Spinal cord (tissue), 10 donors: ENCODE measurements around the gene COL25A1. TPM values are rescaled to one million over a fixed set of nuclear protein-coding genes. Genes with fewer than 3 reads are reported as not detected.
"Not testable (repeated sequence)": the region's sequence is repeated elsewhere in the genome, so short reads cannot be mapped to it uniquely, and the experiment has no call there.

Experiments used
- DNase-seq, 6 donors: peaks; one replicate each; pipeline versions ENCODE4 v3.0.0 to v3.0.0-alpha.2; 2013 to 2015; ENCODE audit warnings: low spot score in 6 of 6, low read depth in 4 of 6
- H3K27ac ChIP-seq: one replicate; pipeline ENCODE4 v1.5.1; 2013; ENCODE audit warnings: low read depth, low read length, control low read depth
- H3K27me3 ChIP-seq: one replicate; pipeline ENCODE4 v1.6.1; 2013; ENCODE audit warnings: low read length; ENCODE audit not compliant: control insufficient read depth, insufficient read depth
- H3K36me3 ChIP-seq: one replicate; pipeline ENCODE4 v1.6.1; 2013; ENCODE audit warnings: low read length; ENCODE audit not compliant: control insufficient read depth, insufficient read depth
- H3K4me1 ChIP-seq: one replicate; pipeline ENCODE4 v1.6.1; 2013; ENCODE audit warnings: low read length; ENCODE audit not compliant: control insufficient read depth, insufficient read depth
- H3K4me3 ChIP-seq: one replicate; pipeline ENCODE4 v1.5.1; 2013; ENCODE audit warnings: low read depth, low read length, control low read depth
- H3K9me3 ChIP-seq: one replicate; pipeline ENCODE4 v1.6.1; 2013; ENCODE audit warnings: low read length; ENCODE audit not compliant: control insufficient read depth, insufficient read depth
- WGBS: methylation state at CpG from one replicate; pipeline ENCODE4 v1.1.5; 2013; ENCODE audit warnings: missing lambda C conversion rate; ENCODE audit not compliant: insufficient coverage; 5-methylcytosine and 5-hydroxymethylcytosine counted together
- polyA plus RNA-seq, 2 donors: library from polyadenylated mRNA; unstranded; fragments of 120-200 nt; gene quantifications; one replicate each; pipeline ENCODE4 v1.2.1, GENCODE V29; 2013; ENCODE audit not compliant: insufficient read length in 2 of 2
- total RNA-seq, 2 donors: library from RNA; depleted of rRNA in 1 of 2; stranded (reverse); fragments of 120-200 nt in 1 of 2; fragments of >200 nt in 1 of 2; gene quantifications; one replicate each; pipeline versions ENCODE4 v1.2.3 to v1.2.4, GENCODE V29; 2013 to 2014
- donor health status: healthy.

COL25A1 gene
- total and polyA plus RNA-seq, 4 donors = 9.3 to 33.6 (median 13.4) TPM

DNA sequence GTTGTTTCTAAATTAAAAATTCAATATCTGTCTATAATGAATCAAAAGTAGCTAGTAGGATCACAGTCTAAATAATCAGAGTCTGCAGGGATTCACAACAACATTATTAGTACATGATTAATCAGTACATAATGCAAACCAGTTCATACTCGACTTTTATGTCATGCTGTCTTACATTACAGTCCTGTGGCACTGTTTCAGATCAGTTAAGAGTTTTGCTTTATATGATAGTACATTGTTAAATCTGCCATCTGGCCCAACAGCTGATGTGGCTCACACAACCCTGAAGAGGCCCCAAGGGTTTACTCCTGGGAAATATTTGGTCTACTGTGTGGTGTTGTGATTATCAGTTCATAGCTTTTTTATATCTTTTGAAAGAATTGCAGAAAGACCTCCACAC, 292.5 kb downstream of the COL25A1 start:
- H3K4me1 ChIP-seq = no peaks in the 10 kb centered on the region
- H3K27ac ChIP-seq = no peak overlapping the region
- H3K4me3 ChIP-seq = no peak overlapping the region
- peak in 3 of 6 donors; percentile 31 to 88 (median 71) for DNase-seq
- H3K36me3 ChIP-seq = no peaks in the 10 kb centered on the region
- H3K9me3 ChIP-seq = no peaks in the 10 kb centered on the region
- H3K27me3 ChIP-seq = no peaks in the 10 kb centered on the region
- WGBS = no CpG with 5 or more reads among the region's 1 CpG

DNA sequence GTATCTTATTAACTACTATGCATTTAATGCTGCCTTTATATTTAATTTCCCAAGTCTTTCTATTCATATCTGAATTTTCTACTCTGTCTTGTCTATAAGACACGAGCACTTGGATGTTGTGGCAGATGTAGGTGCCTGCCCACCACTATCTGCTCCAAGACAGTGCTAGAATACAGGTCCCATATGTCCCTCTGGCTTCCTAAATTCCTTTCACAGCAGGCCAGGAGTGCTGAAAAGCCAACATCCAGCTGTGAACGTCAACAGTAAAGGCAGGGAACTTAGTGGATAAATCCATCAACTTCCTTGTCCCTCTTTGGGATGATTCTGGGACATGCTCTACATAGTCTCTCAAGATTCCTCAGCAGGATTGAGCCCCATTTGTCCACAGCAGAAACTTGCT, 294.5 kb downstream of the COL25A1 start:
- WGBS = 44% methylated on average over 1 of the region's 2 CpGs
- no peaks in the 10 kb centered on the region for H3K9me3 ChIP-seq
- no peaks in the 10 kb centered on the region for H3K36me3 ChIP-seq
- H3K4me1 ChIP-seq = no peaks in the 10 kb centered on the region
- no peaks in the 10 kb centered on the region for H3K27me3 ChIP-seq
- no peak overlapping the region for H3K4me3 ChIP-seq
- H3K27ac ChIP-seq = no peak overlapping the region
- DNase-seq = no peak

DNA sequence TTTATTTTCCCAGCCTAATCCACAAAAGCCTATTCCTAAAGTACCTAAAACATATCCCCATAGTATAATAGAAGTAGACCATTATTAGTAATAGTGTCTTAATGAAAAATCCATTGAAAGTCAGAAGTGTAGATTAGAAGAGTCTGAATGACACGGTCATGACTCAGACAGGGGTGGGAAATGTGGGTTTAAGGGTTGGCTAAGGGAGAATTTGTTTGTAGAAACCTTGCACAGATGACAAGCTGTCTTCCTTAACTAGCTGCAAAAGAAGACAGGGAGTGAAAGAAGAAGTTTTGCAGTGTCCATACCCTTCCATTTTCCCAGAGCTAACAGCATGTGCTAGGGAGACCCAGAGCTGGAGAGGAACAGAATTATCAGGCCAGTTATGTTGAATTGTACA, 296.9 kb downstream of the COL25A1 start:
- H3K4me3 ChIP-seq = no peak overlapping the region
- 83% methylated on average over 1 of the region's 1 CpG for WGBS
- H3K4me1 ChIP-seq = no peaks in the 10 kb centered on the region
- H3K36me3 ChIP-seq = no peaks in the 10 kb centered on the region
- H3K27ac ChIP-seq = no peak overlapping the region
- no peaks in the 10 kb centered on the region for H3K27me3 ChIP-seq
- H3K9me3 ChIP-seq = no peaks in the 10 kb centered on the region
- no peak for DNase-seq

DNA sequence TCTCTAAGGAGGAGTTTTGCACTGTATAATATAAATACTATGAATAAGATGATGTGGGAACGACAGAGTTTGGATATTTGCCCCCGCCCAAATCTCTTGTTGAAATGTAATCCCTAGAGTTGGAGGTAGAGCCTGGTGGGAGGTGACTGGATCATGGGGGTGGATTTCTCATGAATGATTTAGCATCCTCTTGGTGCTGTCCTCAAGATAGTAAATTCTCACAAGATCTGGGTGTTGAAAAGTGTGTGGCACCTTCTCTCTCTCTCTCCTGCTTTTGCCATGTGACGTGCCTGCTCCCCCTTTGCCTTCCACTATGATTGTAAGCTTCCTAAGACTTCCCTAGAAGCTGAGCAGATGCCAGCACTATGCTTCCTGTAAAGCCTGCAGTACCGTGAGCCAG, 298.0 kb downstream of the COL25A1 start:
- 100% methylated on average over 1 of the region's 4 CpGs for WGBS
- H3K9me3 ChIP-seq = no peaks in the 10 kb centered on the region
- H3K27ac ChIP-seq = no peak overlapping the region
- no peaks in the 10 kb centered on the region for H3K4me1 ChIP-seq
- DNase-seq = no peak
- no peaks in the 10 kb centered on the region for H3K27me3 ChIP-seq
- no peak overlapping the region for H3K4me3 ChIP-seq
- H3K36me3 ChIP-seq = no peaks in the 10 kb centered on the region

DNA sequence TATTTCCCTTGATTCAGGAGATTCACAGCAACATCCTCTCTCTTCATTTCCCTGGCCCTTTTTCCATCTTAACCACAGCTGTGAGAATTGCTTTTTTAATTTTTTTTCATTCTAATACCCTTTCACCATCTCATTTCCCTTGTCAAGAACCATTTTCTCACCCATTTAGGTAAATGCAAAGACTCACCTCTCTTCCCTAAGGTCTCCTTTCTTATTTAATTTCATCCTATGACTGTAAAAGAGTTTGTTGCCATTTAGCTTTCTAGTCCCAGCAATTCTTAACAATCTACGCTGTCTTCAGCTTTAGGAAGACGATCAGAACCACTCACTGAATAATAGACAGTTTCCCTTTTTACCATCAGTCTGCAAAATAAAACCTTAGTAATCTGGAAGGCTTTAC, 298.5 kb downstream of the COL25A1 start:
- peak in 1 of 6 donors; percentile 65 for DNase-seq
- H3K4me3 ChIP-seq = no peak overlapping the region
- H3K36me3 ChIP-seq = no peaks in the 10 kb centered on the region
- H3K27me3 ChIP-seq = no peaks in the 10 kb centered on the region
- H3K4me1 ChIP-seq = no peaks in the 10 kb centered on the region
- no peak overlapping the region for H3K27ac ChIP-seq
- WGBS = no CpG with 5 or more reads among the region's 2 CpGs
- no peaks in the 10 kb centered on the region for H3K9me3 ChIP-seq

DNA sequence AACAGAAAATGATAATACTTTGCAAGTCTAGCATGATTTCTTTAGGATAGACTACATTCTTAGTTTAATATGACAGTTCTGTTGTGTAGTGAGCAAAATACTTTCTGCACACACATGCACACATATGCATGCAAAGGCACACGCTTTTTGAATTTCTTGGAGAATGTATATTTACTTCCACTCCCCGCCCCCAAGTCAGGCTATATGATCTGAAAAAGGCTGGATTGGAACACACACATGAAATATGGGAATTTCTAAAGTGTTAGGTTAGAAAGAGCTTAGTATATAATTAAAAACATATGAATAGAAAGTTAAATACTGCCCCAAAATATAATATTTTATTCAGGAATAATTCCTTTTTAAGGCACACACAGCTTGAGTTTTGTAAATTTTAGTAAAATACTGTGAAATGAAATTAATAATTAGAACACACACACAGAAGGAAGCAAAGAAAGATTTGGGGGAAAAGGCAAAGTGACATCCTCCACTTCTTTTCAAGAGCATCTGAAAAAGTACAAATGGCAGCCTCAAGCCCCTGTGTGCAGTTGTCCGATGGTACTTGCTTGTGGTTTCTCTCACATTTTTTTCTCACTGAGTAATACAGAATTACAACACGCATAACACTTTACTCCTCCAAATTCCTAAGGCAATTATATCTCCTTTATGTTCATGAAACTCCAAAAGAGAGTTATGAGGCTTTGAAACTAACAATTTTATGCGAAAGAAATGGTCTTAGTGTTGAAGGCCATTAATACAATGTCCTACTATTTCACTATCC, 310.7 kb downstream of the COL25A1 start:
- Histone ChIP-seq H3K27ac (no peak overlapping the region), H3K36me3 (no peaks in the 10 kb centered on the region), H3K4me1 (no peaks in the 10 kb centered on the region), H3K27me3 (no peaks in the 10 kb centered on the region), H3K4me3 (no peak overlapping the region), H3K9me3 (no peaks in the 10 kb centered on the region)
- no CpG with 5 or more reads among the region's 5 CpGs for WGBS
- no peak for DNase-seq

DNA sequence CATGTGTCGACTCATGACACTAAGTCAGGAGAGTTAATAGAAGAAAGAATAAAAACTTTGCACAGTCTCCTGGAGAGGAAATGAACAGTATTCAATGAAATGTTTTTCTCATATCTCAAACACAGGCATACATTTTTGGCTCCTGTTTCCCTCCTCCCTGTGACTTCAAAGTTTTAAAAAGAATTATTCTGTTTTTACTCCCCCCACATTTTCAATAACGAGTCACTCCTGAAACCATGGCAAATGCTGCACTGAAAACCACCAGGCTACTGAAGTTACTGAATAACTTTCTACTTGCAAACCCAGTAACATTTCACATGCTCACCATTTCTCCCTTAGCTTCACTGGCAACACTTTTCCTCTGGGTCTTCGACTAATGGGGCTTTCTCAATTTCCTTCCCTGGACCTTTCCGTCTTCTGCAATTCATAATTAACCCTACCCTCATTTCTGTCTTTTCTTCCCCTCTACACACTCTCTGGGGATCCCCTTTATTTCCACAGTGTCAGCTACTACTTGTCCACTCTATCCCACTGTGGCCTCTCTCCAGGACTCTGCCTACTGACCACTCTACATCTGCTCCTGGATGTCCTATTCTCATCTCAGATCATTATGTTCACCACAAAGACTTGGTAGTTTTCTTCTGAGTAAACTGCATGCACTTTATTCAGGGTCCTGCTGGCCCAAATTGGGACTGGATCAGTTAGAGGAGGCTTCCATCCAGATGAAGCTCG, 313.8 kb downstream of the COL25A1 start:
- Histone ChIP-seq H3K4me3 (no peak overlapping the region), H3K4me1 (no peaks in the 10 kb centered on the region), H3K9me3 (no peaks in the 10 kb centered on the region), H3K27ac (no peak overlapping the region), H3K36me3 (no peaks in the 10 kb centered on the region), H3K27me3 (no peaks in the 10 kb centered on the region)
- no peak for DNase-seq
- WGBS = 78% methylated on average over 4 of the region's 5 CpGs

DNA sequence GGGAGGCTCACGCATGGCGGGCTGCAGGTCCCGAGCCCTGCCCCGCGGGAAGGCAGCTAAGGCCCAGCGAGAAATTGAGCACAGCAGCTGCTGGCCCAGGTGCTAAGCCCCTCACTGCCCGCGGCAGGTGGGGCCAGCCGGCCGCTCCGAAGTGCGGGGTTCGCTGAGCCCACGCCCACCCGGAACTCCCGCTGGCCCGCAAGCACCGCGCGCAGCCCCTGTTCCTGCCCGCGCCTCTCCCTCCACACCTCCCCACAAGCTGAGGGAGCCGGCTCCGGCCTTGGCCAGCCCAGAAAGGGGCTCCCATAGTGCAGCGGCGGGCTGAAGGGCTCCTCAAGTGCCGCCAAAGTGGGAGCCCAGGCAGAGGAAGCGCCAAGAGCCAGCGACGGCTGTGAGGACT, 318.0 kb downstream of the COL25A1 start:
- H3K27ac ChIP-seq, H3K36me3 ChIP-seq, H3K4me1 ChIP-seq, H3K27me3 ChIP-seq, H3K4me3 ChIP-seq, DNase-seq, H3K9me3 ChIP-seq: not testable (repeated sequence)
- over 99% methylated on average over 30 of the region's 30 CpGs for WGBS

DNA sequence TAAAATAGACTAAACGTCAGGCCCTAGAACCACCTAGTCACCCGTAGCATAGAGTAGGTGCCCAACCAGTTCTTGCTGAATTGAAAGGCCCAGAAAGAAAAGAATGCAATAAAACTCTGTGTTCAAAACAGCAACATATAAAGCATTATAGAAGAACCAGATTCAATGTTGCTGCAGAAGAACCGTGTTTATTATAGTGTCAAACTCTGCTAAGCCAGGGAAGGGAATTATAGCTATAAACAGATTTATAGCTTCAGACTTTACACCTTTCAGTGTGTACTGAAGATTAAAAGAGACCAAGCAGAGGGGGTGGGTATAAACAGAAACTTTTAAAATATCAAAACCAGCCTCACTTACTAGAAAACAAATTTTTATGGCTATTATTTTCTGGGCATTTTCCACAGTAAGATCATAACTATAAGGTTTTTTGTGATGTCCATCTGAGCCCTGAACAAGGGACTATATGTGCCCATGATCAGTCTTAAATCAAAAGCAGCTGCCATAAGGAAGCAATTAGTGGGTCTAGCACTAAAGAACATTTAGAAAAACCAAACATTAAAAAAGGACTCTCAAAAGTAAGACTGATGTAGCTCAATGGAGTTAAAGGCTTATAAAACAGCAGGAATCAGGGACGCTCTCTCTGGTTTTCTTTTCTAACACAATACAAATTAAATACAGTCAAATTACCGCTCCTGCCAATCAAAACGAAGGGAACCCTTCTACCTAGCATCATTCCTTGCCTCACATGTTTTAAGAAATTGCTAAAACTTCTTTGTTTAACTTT, 319.9 kb downstream of the COL25A1 start:
- DNase-seq = no peak
- 63% methylated on average over 3 of the region's 6 CpGs for WGBS
- no peak overlapping the region for H3K27ac ChIP-seq

More for the DNA sequence above, 319.9 kb downstream of the COL25A1 start:
- H3K4me1 ChIP-seq = no peaks in the 10 kb centered on the region
- H3K9me3 ChIP-seq = no peaks in the 10 kb centered on the region
- H3K27me3 ChIP-seq = no peaks in the 10 kb centered on the region
- H3K4me3 ChIP-seq = no peak overlapping the region
- H3K36me3 ChIP-seq = no peaks in the 10 kb centered on the region
